ENCODE measurements around the gene ARL15. TPM values are rescaled to one million over a fixed set of nuclear protein-coding genes. Genes with fewer than 3 reads are reported as not detected.

The ARL15 gene
- total RNA-seq, 1 experiment from 2014 or later: 13.0 TPM

GRCh38 chr5:54309276-54309675, 1.1 kb downstream of the ARL15 start:
- Histone ChIP-seq H4K91ac (ENCODE audit: insufficient read length, low read depth, low read length) (no peak overlapping the region), H2BK15ac (ENCODE audit: low read depth, low read length) (no peak overlapping the region), H2BK5ac (ENCODE audit: insufficient read length, low read length) (no peak overlapping the region), H3K4ac (ENCODE audit: low read depth, low read length) (no peak overlapping the region), H3K79me2 (ENCODE audit: insufficient read depth, low read length) (no peaks in the 10 kb centered on the region; the same call in 1 of the 2 replicates), H3K56ac (ENCODE audit: insufficient read length, low read depth, low read length) (no peak overlapping the region), H4K5ac (ENCODE audit: insufficient read length, low read depth, low read length) (no peak overlapping the region), H4K20me1 (ENCODE audit: control insufficient read depth, insufficient read depth, insufficient read length) (no peaks in the 10 kb centered on the region), H3K23me2 (ENCODE audit: insufficient read length, low read depth, low read length, poor library complexity, severe bottlenecking) (peaks cover 20% of the 10 kb centered on the region), H3T11ph (ENCODE audit: low read length) (no peak overlapping the region), H2BK20ac (ENCODE audit: low read depth, low read length, poor library complexity, severe bottlenecking) (no peak overlapping the region), H3K9ac (ENCODE audit: extremely low read depth, insufficient read length, low read length) (peak overlapping the region; percentile 81), H3K4me2 (ENCODE audit: insufficient read depth, insufficient read length, low read length) (peak overlapping the region; percentile 85), H4K8ac (replicated peaks; ENCODE audit: insufficient read length, low read depth, low read length) (no peak overlapping the region), H2BK120ac (ENCODE audit: low read depth, low read length, poor library complexity, severe bottlenecking) (no peak overlapping the region), H3K18ac (ENCODE audit: insufficient read length, low read depth, low read length) (no peak overlapping the region), H3K27me3 (ENCODE audit: insufficient read depth, low read length) (no peaks in the 10 kb centered on the region), H2AFZ (ENCODE audit: low read length) (no peak overlapping the region), H3K4me1 (ENCODE audit: insufficient read depth, low read length) (no peaks in the 10 kb centered on the region), H3K14ac (ENCODE audit: insufficient read depth, low read length) (no peak overlapping the region), H3K9me3 (ENCODE audit: control insufficient read depth, low read depth, low read length) (no peaks in the 10 kb centered on the region), H2AK5ac (ENCODE audit: insufficient read length, low read length) (no peak overlapping the region), H2BK12ac (ENCODE audit: insufficient read length, low read depth, low read length) (no peak overlapping the region), H3K27ac (ENCODE audit: insufficient read length, low read depth, low read length) (no peak overlapping the region), H3K79me1 (ENCODE audit: insufficient read depth, low read depth, low read length, poor library complexity, severe bottlenecking) (no peaks in the 10 kb centered on the region), H3K23ac (ENCODE audit: insufficient read length, low read depth, low read length) (no peak overlapping the region)
- no peaks in the 10 kb centered on the region; a peak in 2 of 5 replicates for H3K9me3 Mint-ChIP-seq
- WGBS (ENCODE audit: extremely low coverage, insufficient read length, low lambda C conversion rate): no CpG with 5 or more reads among the region's 10 CpGs
- H3K4me1 Mint-ChIP-seq: peaks cover 33% of the 10 kb centered on the region in 2 experiments
- TF ChIP-seq, protein P1, sequence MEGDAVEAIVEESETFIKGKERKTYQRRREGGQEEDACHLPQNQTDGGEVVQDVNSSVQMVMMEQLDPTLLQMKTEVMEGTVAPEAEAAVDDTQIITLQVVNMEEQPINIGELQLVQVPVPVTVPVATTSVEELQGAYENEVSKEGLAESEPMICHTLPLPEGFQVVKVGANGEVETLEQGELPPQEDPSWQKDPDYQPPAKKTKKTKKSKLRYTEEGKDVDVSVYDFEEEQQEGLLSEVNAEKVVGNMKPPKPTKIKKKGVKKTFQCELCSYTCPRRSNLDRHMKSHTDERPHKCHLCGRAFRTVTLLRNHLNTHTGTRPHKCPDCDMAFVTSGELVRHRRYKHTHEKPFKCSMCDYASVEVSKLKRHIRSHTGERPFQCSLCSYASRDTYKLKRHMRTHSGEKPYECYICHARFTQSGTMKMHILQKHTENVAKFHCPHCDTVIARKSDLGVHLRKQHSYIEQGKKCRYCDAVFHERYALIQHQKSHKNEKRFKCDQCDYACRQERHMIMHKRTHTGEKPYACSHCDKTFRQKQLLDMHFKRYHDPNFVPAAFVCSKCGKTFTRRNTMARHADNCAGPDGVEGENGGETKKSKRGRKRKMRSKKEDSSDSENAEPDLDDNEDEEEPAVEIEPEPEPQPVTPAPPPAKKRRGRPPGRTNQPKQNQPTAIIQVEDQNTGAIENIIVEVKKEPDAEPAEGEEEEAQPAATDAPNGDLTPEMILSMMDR (conservative IDR thresholded peaks at IDR 0.05): no peak
- H3K27ac Mint-ChIP-seq: peak overlapping the region in 1 of 3 experiments; percentile 86; a peak in 1 of 7 replicates
- H3K36me3 Mint-ChIP-seq (ENCODE audit: insufficient read depth in 1 of 3, low read depth in 3 of 3): no peaks in the 10 kb centered on the region; a peak in 1 of 7 replicates
- peaks cover 25% of the 10 kb centered on the region for H3K27me3 Mint-ChIP-seq (ENCODE audit: low read depth)
- peak overlapping the region; percentile 92 to 95 for H3K4me3 Mint-ChIP-seq
- DNase-seq: no peak
